Activated CD8-positive, alpha-beta T cell treated with anti-CD3 and anti-CD28 coated beads for 36 hours (primary cell): ENCODE measurements around the gene SFSWAP. TPM values are rescaled to one million over a fixed set of nuclear protein-coding genes. Genes with fewer than 3 reads are reported as not detected.
A peak's percentile ranks its signal among the peaks of the same experiment; 100 is the strongest.
"Not testable (repeated sequence)": the region's sequence is repeated elsewhere in the genome, so short reads cannot be mapped to it uniquely, and the experiment has no call there.

Experiments used
- ATAC-seq: fragments of 200-7000 bp; cut with Tn5 transposase; one replicate; pipeline ENCODE4 v1.10.0; 2021; ENCODE audit warnings: mild to moderate bottlenecking, moderate library complexity
- CTCF ChIA-PET: fragments of 350-600 bp; sonication (Branson Sonifier 250); formaldehyde crosslinking; loops from one replicate; lab custom pipeline; 2021; ENCODE audit warnings: antibody characterized with exemption; lab: Charles Lee
- POLR2A ChIA-PET: fragments of 350-600 bp; sonication (Branson Sonifier 250); formaldehyde crosslinking; loops from one replicate; lab custom pipeline; 2021; ENCODE audit warnings: antibody characterized with exemption; lab: Charles Lee
- DNase-seq: peaks from one replicate; pipeline ENCODE4 v3.0.0-alpha.2; 2020
- H3K27ac Mint-ChIP-seq: one replicate; pipeline ENCODE4 v1.8.0; 2021; ENCODE audit warnings: mild to moderate bottlenecking, mixed read lengths
- H3K27me3 Mint-ChIP-seq: one replicate; pipeline ENCODE4 v1.8.0; 2021; ENCODE audit warnings: mixed read lengths
- H3K36me3 Mint-ChIP-seq: one replicate; pipeline ENCODE4 v1.8.0; 2021; ENCODE audit warnings: low read depth, mixed read lengths
- H3K4me1 Mint-ChIP-seq: one replicate; pipeline ENCODE4 v1.8.0; 2021; ENCODE audit warnings: low read depth, mixed read lengths
- H3K4me3 Mint-ChIP-seq: one replicate; pipeline ENCODE4 v1.8.0; 2021; ENCODE audit warnings: mild to moderate bottlenecking, moderate library complexity, mixed read lengths
- H3K9me3 Mint-ChIP-seq: one replicate; pipeline ENCODE4 v1.8.0; 2021; ENCODE audit warnings: mixed read lengths
- CTCF ChIP-seq: fragments of 200-600 bp; IDR thresholded peaks from one replicate; pipeline ENCODE4 v1.8.0; 2022; ENCODE audit warnings: antibody characterized with exemption, mild to moderate bottlenecking
- intact Hi-C: fragments of 100-400 bp; cut with micrococcal nuclease; formaldehyde crosslinking; loops from one replicate; pipeline ENCODE4 v1.10.0; 2022
- total RNA-seq, 2 experiments: library from RNA; stranded (reverse); gene quantifications; one replicate each; pipeline ENCODE4 v1.2.3, GENCODE V29; 2021

Gene SFSWAP
- total RNA-seq, 2 experiments from 2014 or later: 47.6 to 49.3 TPM

- Mint-ChIP-seq H3K36me3 (peaks cover 27% of the 10 kb centered on the region), H3K27me3 (no peaks in the 10 kb centered on the region), H3K4me3 (no peak overlapping the region), H3K4me1 (no peaks in the 10 kb centered on the region), H3K9me3 (peaks cover 2% of the 10 kb centered on the region), H3K27ac (no peak overlapping the region)
- no peak for TF ChIP-seq CTCF
- intact Hi-C loops: no loop called here
- DNase-seq (no peak), ATAC-seq (no peak)
- ChIA-PET POLR2A (interaction anchor here (1.2 kb wide), 1 partner anchor 29 kb away, joined by 3 read pairs; no protein-coding TSS in a partner anchor), CTCF (no interaction called here)
These were observed 93.2 kb downstream of the SFSWAP start for GRCh38 chr12:131803961-131804521.

GRCh38 chr12:131805421-131805820 is 94.5 kb downstream of the SFSWAP start:
- ChIA-PET CTCF (no interaction called here), POLR2A (no interaction called here)
- DNase-seq (no peak), ATAC-seq (no peak)
- Mint-ChIP-seq H3K27ac (no peak overlapping the region), H3K27me3 (no peaks in the 10 kb centered on the region), H3K4me1 (no peaks in the 10 kb centered on the region), H3K4me3 (no peak overlapping the region), H3K36me3 (peaks cover 17% of the 10 kb centered on the region), H3K9me3 (peaks cover 2% of the 10 kb centered on the region)
- intact Hi-C loops: no loop called here
- TF ChIP-seq CTCF: no peak

GRCh38 chr12:131806674-131807073 is 95.8 kb downstream of the SFSWAP start:
- peaks cover 2% of the 10 kb centered on the region for H3K9me3 Mint-ChIP-seq
- no peak overlapping the region for H3K27ac Mint-ChIP-seq
- ChIA-PET CTCF (no interaction called here), POLR2A (no interaction called here)
- peaks cover 7% of the 10 kb centered on the region for H3K36me3 Mint-ChIP-seq
- TF ChIP-seq CTCF: no peak
- no peaks in the 10 kb centered on the region for H3K4me1 Mint-ChIP-seq
- no peaks in the 10 kb centered on the region for H3K27me3 Mint-ChIP-seq
- ATAC-seq (no peak), DNase-seq (no peak)
- intact Hi-C loops: no loop called here
- no peak overlapping the region for H3K4me3 Mint-ChIP-seq

GRCh38 chr12:131808744-131809371 is 98.0 kb downstream of the SFSWAP start:
- peak overlapping the region; percentile 48 for H3K4me3 Mint-ChIP-seq
- H3K27me3 Mint-ChIP-seq: no peaks in the 10 kb centered on the region
- H3K9me3 Mint-ChIP-seq: peaks cover 10% of the 10 kb centered on the region
- peak; percentile 38 for DNase-seq
- peak overlapping the region; percentile 61 for H3K27ac Mint-ChIP-seq
- peak; percentile 42 for ATAC-seq
- H3K4me1 Mint-ChIP-seq: no peaks in the 10 kb centered on the region
- intact Hi-C loops: no loop called here
- peaks cover 6% of the 10 kb centered on the region for H3K36me3 Mint-ChIP-seq
- no peak for TF ChIP-seq CTCF
- CTCF ChIA-PET: no interaction called here
- POLR2A ChIA-PET: no interaction called here

- peak overlapping the region; percentile 40 for H3K4me3 Mint-ChIP-seq
- H3K27ac Mint-ChIP-seq, CTCF ChIA-PET, H3K27me3 Mint-ChIP-seq, DNase-seq, H3K36me3 Mint-ChIP-seq, H3K4me1 Mint-ChIP-seq, POLR2A ChIA-PET, intact Hi-C loops, ATAC-seq: not testable (repeated sequence)
- peaks cover 10% of the 10 kb centered on the region for H3K9me3 Mint-ChIP-seq
These were observed 98.8 kb downstream of the SFSWAP start for GRCh38 chr12:131809476-131810254.
